Suprapubic skin (tissue), 4 donors: Measurements from ENCODE around the gene AKT2. TPM values are rescaled to one million over a fixed set of nuclear protein-coding genes. Genes with fewer than 3 reads are reported as not detected.

ENCODE experiments used
- DNase-seq, 2 donors: peaks; one replicate each; pipeline ENCODE4 v3.0.0-alpha.2; 2019; ENCODE audit warnings: low spot score in 2 of 2
- H3K27ac ChIP-seq: fragments of 200-600 bp; sonication (generic); one replicate; pipeline ENCODE4 v1.5.1; 2019
- H3K27me3 ChIP-seq: fragments of 200-600 bp; sonication (generic); one replicate; pipeline ENCODE4 v1.5.1; 2019
- H3K36me3 ChIP-seq: fragments of 200-600 bp; sonication (generic); one replicate; pipeline ENCODE4 v1.5.1; 2019
- H3K4me1 ChIP-seq: fragments of 200-600 bp; sonication (generic); one replicate; pipeline ENCODE4 v1.5.1; 2019
- H3K4me3 ChIP-seq: fragments of 200-600 bp; sonication (generic); one replicate; pipeline ENCODE4 v1.5.1; 2019; ENCODE audit warnings: mild to moderate bottlenecking
- H3K9me3 ChIP-seq: fragments of 200-600 bp; sonication (generic); one replicate; pipeline ENCODE4 v1.5.1; 2019
- CTCF ChIP-seq, 2 donors: fragments of 200-600 bp in 1 of 2; fragments of 450-650 bp in 1 of 2; sonication (generic) in 1 of 2; IDR thresholded peaks; one replicate each; pipeline ENCODE4 v1.5.1; 2016 to 2019; ENCODE audit warnings: antibody characterized with exemption in 2 of 2, mild to moderate bottlenecking in 1 of 2, moderate library complexity in 1 of 2
- EP300 ChIP-seq: sonication (generic); formaldehyde crosslinking; IDR thresholded peaks from one replicate; pipeline ENCODE4 v1.6.1; 2017; ENCODE audit warnings: antibody characterized with exemption
- POLR2A ChIP-seq, 2 donors: fragments of 450-650 bp; IDR thresholded peaks; one replicate each; pipeline ENCODE4 v1.6.1; 2017; ENCODE audit warnings: antibody characterized with exemption in 2 of 2, mild to moderate bottlenecking in 2 of 2, moderate library complexity in 2 of 2
- POLR2AphosphoS5 ChIP-seq, 3 donors: sonication (generic); formaldehyde crosslinking; IDR thresholded peaks; one replicate each; pipeline ENCODE4 v1.6.1; 2017; ENCODE audit warnings: antibody characterized with exemption in 3 of 3
- WGBS: methylation state at CpG from one replicate; pipeline ENCODE4 v1.1.5; 2018; 5-methylcytosine and 5-hydroxymethylcytosine counted together
- total RNA-seq, 4 donors: library from RNA; depleted of rRNA; stranded (reverse); fragments of >200 nt; gene quantifications; one replicate each; pipeline ENCODE4 v1.1.0, GENCODE V29; 2016

Gene AKT2
- total RNA-seq, 4 donors from 2014 or later = 76.4 to 146 (median 92.3) TPM

GRCh38 chr19:40323705-40324104, 38.6 kb upstream of the AKT2 start:
- no peak for TF ChIP-seq POLR2AphosphoS5 (IDR thresholded peaks at IDR 0.05)
- no peak for TF ChIP-seq CTCF (IDR thresholded peaks at IDR 0.05)
- no peak for TF ChIP-seq EP300
- no peak for TF ChIP-seq POLR2A (IDR thresholded peaks at IDR 0.05)
- Histone ChIP-seq H3K9me3 (no peaks in the 10 kb centered on the region), H3K4me3 (no peak overlapping the region), H3K27me3 (no peaks in the 10 kb centered on the region), H3K4me1 (no peaks in the 10 kb centered on the region), H3K36me3 (peaks cover 86% of the 10 kb centered on the region), H3K27ac (peak overlapping the region; percentile 29)
- DNase-seq = peak in 1 of 2 donors; percentile 63
- WGBS = 87% methylated on average over 13 of the region's 13 CpGs

GRCh38 chr19:40322951-40323615, 37.9 kb upstream of the AKT2 start:
- TF ChIP-seq POLR2A (IDR thresholded peaks at IDR 0.05) (no peak), POLR2AphosphoS5 (IDR thresholded peaks at IDR 0.05) (no peak), CTCF (IDR thresholded peaks at IDR 0.05) (no peak), EP300 (no peak)
- no peaks in the 10 kb centered on the region for H3K4me1 ChIP-seq
- no peaks in the 10 kb centered on the region for H3K9me3 ChIP-seq
- peak in 1 of 2 donors; percentile 36 for DNase-seq
- no peak overlapping the region for H3K4me3 ChIP-seq
- H3K27me3 ChIP-seq = no peaks in the 10 kb centered on the region
- no peak overlapping the region for H3K27ac ChIP-seq
- WGBS = 73% methylated on average over 7 of the region's 15 CpGs
- H3K36me3 ChIP-seq = peaks cover 80% of the 10 kb centered on the region

GRCh38 chr19:40322271-40322610, 37.1 kb upstream of the AKT2 start:
- WGBS = 92% methylated on average over 4 of the region's 7 CpGs
- no peak for TF ChIP-seq EP300
- TF ChIP-seq CTCF (IDR thresholded peaks at IDR 0.05) = no peak
- no peak for TF ChIP-seq POLR2AphosphoS5 (IDR thresholded peaks at IDR 0.05)
- no peak for TF ChIP-seq POLR2A (IDR thresholded peaks at IDR 0.05)
- Histone ChIP-seq H3K27me3 (no peaks in the 10 kb centered on the region), H3K4me1 (no peaks in the 10 kb centered on the region), H3K36me3 (peaks cover 72% of the 10 kb centered on the region), H3K27ac (no peak overlapping the region), H3K9me3 (no peaks in the 10 kb centered on the region), H3K4me3 (no peak overlapping the region)
- DNase-seq = no peak

- TF ChIP-seq POLR2AphosphoS5 (IDR thresholded peaks at IDR 0.05) (no peak), POLR2A (IDR thresholded peaks at IDR 0.05) (no peak), EP300 (no peak), CTCF (IDR thresholded peaks at IDR 0.05) (no peak)
- Histone ChIP-seq H3K9me3 (no peaks in the 10 kb centered on the region), H3K36me3 (peaks cover 68% of the 10 kb centered on the region), H3K4me3 (no peak overlapping the region), H3K27me3 (no peaks in the 10 kb centered on the region), H3K27ac (no peak overlapping the region), H3K4me1 (no peaks in the 10 kb centered on the region)
- 92% methylated on average over 11 of the region's 27 CpGs for WGBS
- DNase-seq = peak in 1 of 2 donors; percentile 49
These were observed 36.6 kb upstream of the AKT2 start for GRCh38 chr19:40321566-40322270.

GRCh38 chr19:40321076-40321475, 35.9 kb upstream of the AKT2 start:
- Histone ChIP-seq H3K27ac (no peak overlapping the region), H3K9me3 (no peaks in the 10 kb centered on the region), H3K4me1 (no peaks in the 10 kb centered on the region), H3K36me3 (peaks cover 65% of the 10 kb centered on the region), H3K27me3 (no peaks in the 10 kb centered on the region), H3K4me3 (no peak overlapping the region)
- peak in 1 of 2 donors; percentile 42 for DNase-seq
- 95% methylated on average over 18 of the region's 18 CpGs for WGBS
- TF ChIP-seq POLR2A (IDR thresholded peaks at IDR 0.05) (no peak), EP300 (no peak), POLR2AphosphoS5 (IDR thresholded peaks at IDR 0.05) (no peak), CTCF (IDR thresholded peaks at IDR 0.05) (no peak)
